Measurements from ENCODE around the gene C6orf89.

The C6orf89 gene

GRCh38 chr6:36885461-36886401, at the start of gene C6orf89:
C6orf89 (plus strand) TSS chr6:36885952; CDS start chr6:36899445, 13,493 bp downstream.
- DNase-seq (ENCODE audit: low spot score): peak; percentile 95

GRCh38 chr6:36836111-36837021, 49.4 kb upstream of the C6orf89 start:
- no peak for DNase-seq (ENCODE audit: low spot score)

GRCh38 chr6:36837022-36837339, 48.8 kb upstream of the C6orf89 start:
- no peak for DNase-seq (ENCODE audit: low spot score)

- DNase-seq (ENCODE audit: low spot score): no peak
Measured at GRCh38 chr6:36837686-36838085, 48.1 kb upstream of the C6orf89 start.

- DNase-seq (ENCODE audit: low spot score): peak; percentile 26
Measured at GRCh38 chr6:36838896-36839748, 46.6 kb upstream of the C6orf89 start, which contains the start of gene CPNE5. CPNE5 (minus strand) TSS chr6:36839444; CDS start chr6:36839377, 67 bp downstream.

- DNase-seq (ENCODE audit: low spot score): peak; percentile 84
Measured at GRCh38 chr6:36839749-36840431, 45.9 kb upstream of the C6orf89 start.

- peak; percentile 56 for DNase-seq (ENCODE audit: low spot score)
Measured at GRCh38 chr6:36840432-36841403, 45.0 kb upstream of the C6orf89 start.

GRCh38 chr6:36841756-36842155, 44.0 kb upstream of the C6orf89 start:
- no peak for DNase-seq (ENCODE audit: low spot score)

GRCh38 chr6:36843170-36843569, 42.6 kb upstream of the C6orf89 start:
- DNase-seq (ENCODE audit: low spot score): no peak

- DNase-seq (ENCODE audit: low spot score): no peak
Measured at GRCh38 chr6:36844232-36845170, 41.3 kb upstream of the C6orf89 start.

- DNase-seq (ENCODE audit: low spot score): no peak
Measured at GRCh38 chr6:36845233-36845632, 40.5 kb upstream of the C6orf89 start.

GRCh38 chr6:36847152-36847551, 38.6 kb upstream of the C6orf89 start:
- no peak for DNase-seq (ENCODE audit: low spot score)

- no peak for DNase-seq (ENCODE audit: low spot score)
Measured at GRCh38 chr6:36847991-36848390, 37.8 kb upstream of the C6orf89 start.

- DNase-seq (ENCODE audit: low spot score): no peak
Measured at GRCh38 chr6:36848658-36849441, 36.9 kb upstream of the C6orf89 start.

- DNase-seq (ENCODE audit: low spot score): no peak
Measured at GRCh38 chr6:36850021-36850420, 35.7 kb upstream of the C6orf89 start.

GRCh38 chr6:36851149-36851614, 34.6 kb upstream of the C6orf89 start:
- peak; percentile 70 for DNase-seq (ENCODE audit: low spot score)

- no peak for DNase-seq (ENCODE audit: low spot score)
Measured at GRCh38 chr6:36851626-36852025, 34.1 kb upstream of the C6orf89 start.
